B cell (primary cell): Measurements from ENCODE around the gene KCNJ16. TPM values are rescaled to one million over a fixed set of nuclear protein-coding genes. Genes with fewer than 3 reads are reported as not detected.

ENCODE experiments used
- ATAC-seq: fragments of 200-7000 bp; cut with Tn5 transposase; one replicate; pipeline ENCODE4 v1.10.0; 2021; ENCODE audit warnings: low read depth, mild to moderate bottlenecking, moderate number of reproducible peaks, moderate library complexity
- CTCF ChIA-PET: fragments of 350-600 bp; sonication (Branson Sonifier 250); formaldehyde crosslinking; loops from one replicate; lab custom pipeline; 2021; ENCODE audit warnings: antibody characterized with exemption, inconsistent platforms; lab: Charles Lee
- POLR2A ChIA-PET: fragments of 350-600 bp; sonication (Branson Sonifier 250); formaldehyde crosslinking; loops from one replicate; lab custom pipeline; 2021; ENCODE audit warnings: antibody characterized with exemption; lab: Charles Lee
- DNase-seq: peaks from one replicate; pipeline ENCODE4 v3.0.0; 2013
- H2AFZ ChIP-seq: 2 replicates; pipeline ENCODE4 v1.6.1; 2012; ENCODE audit warnings: mild to moderate bottlenecking, low read depth, low read length; ENCODE audit not compliant: insufficient read depth, poor library complexity, severe bottlenecking
- H3K27ac ChIP-seq, 2 donors: 1 replicate in 1 of 2; 2 replicates in 1 of 2; pipeline ENCODE4 v1.5.1; 2012 to 2013; ENCODE audit warnings: low read length in 2 of 2, mild to moderate bottlenecking in 2 of 2, moderate library complexity in 1 of 2
- H3K27me3 ChIP-seq, 4 experiments: fragments of 200-600 bp in 1 of 4; sonication (generic) in 1 of 4; replicated peaks in 1 of 4; 1 replicate in 2 of 4; 2 replicates in 2 of 4; pipeline versions ENCODE4 v1.6.1 to v1.7.0; 2013 to 2016; ENCODE audit warnings: low read length in 3 of 4, mild to moderate bottlenecking in 2 of 4, mixed read lengths in 1 of 4, moderate library complexity in 1 of 4; ENCODE audit not compliant: insufficient read depth in 4 of 4, control insufficient read depth in 3 of 4; ENCODE audit errors: control extremely low read depth in 1 of 4
- H3K36me3 ChIP-seq, 2 experiments: replicated peaks in 1 of 2; 1 replicate in 1 of 2; 2 replicates in 1 of 2; pipeline versions ENCODE4 v1.6.1 to v1.7.1; 2013; ENCODE audit warnings: low read length in 1 of 2; ENCODE audit not compliant: insufficient read depth in 2 of 2, control insufficient read depth in 1 of 2; ENCODE audit errors: control extremely low read depth in 1 of 2, extremely low read depth in 1 of 2
- H3K4me1 ChIP-seq, 2 donors: fragments of 200-600 bp in 1 of 2; sonication (generic) in 1 of 2; 1 replicate in 1 of 2; 2 replicates in 1 of 2; pipeline versions ENCODE4 v1.5.1 to v1.6.1; 2013 to 2017; ENCODE audit warnings: low read length in 2 of 2; ENCODE audit not compliant: control insufficient read depth in 2 of 2, insufficient read depth in 2 of 2
- H3K4me2 ChIP-seq: replicated peaks from 2 replicates; pipeline ENCODE3; 2012; ENCODE audit warnings: mild to moderate bottlenecking, low read depth, low read length; ENCODE audit not compliant: poor library complexity, severe bottlenecking
- H3K4me3 ChIP-seq, 5 experiments: fragments of 200-600 bp in 1 of 5; sonication (generic) in 1 of 5; 1 replicate in 3 of 5; 2 replicates in 2 of 5; pipeline versions ENCODE4 v1.5.1 to v1.7.0; 2011 to 2016; ENCODE audit warnings: low read length in 4 of 5, mild to moderate bottlenecking in 4 of 5, low read depth in 2 of 5, control low read depth in 1 of 5, moderate library complexity in 1 of 5; ENCODE audit not compliant: insufficient read depth in 1 of 5; ENCODE audit errors: control extremely low read depth in 1 of 5, extremely low read depth in 1 of 5
- H3K79me2 ChIP-seq: fragments of 200-600 bp; sonication (generic); one replicate; pipeline ENCODE4 v1.6.0; 2016; ENCODE audit warnings: low read length; ENCODE audit not compliant: control insufficient read depth, insufficient read depth
- H3K9ac ChIP-seq: fragments of 200-600 bp; sonication (generic); 2 replicates; pipeline ENCODE4 v1.6.1; 2017; ENCODE audit warnings: mild to moderate bottlenecking, low read length, moderate library complexity
- H3K9me3 ChIP-seq, 3 donors: one replicate each; pipeline versions ENCODE4 v1.6.1 to v1.7.1; 2013; ENCODE audit warnings: low read length in 2 of 3; ENCODE audit not compliant: control insufficient read depth in 2 of 3, insufficient read depth in 1 of 3; ENCODE audit errors: control extremely low read depth in 1 of 3
- H4K20me1 ChIP-seq: 2 replicates; pipeline ENCODE4 v1.6.0; 2012; ENCODE audit warnings: mild to moderate bottlenecking, low read length; ENCODE audit not compliant: insufficient read depth, control insufficient read depth, poor library complexity, severe bottlenecking
- H3K27ac Mint-ChIP-seq: one replicate; pipeline ENCODE4 v1.8.0; 2021; ENCODE audit warnings: mixed read lengths
- H3K27me3 Mint-ChIP-seq: one replicate; pipeline ENCODE4 v1.8.0; 2021; ENCODE audit warnings: mixed read lengths
- H3K4me1 Mint-ChIP-seq: one replicate; pipeline ENCODE4 v1.8.0; 2021; ENCODE audit warnings: mixed read lengths
- H3K4me3 Mint-ChIP-seq: one replicate; pipeline ENCODE4 v1.8.0; 2021; ENCODE audit warnings: mixed read lengths
- H3K9me3 Mint-ChIP-seq: one replicate; pipeline ENCODE4 v1.8.0; 2022; ENCODE audit warnings: mixed read lengths; ENCODE audit not compliant: insufficient read depth
- EZH2 ChIP-seq: IDR thresholded peaks from 2 replicates; pipeline ENCODE4 v1.6.1; 2012; ENCODE audit warnings: borderline replicate concordance, low read depth, mild to moderate bottlenecking, moderate library complexity, low read length; ENCODE audit not compliant: insufficient read depth, poor library complexity, severe bottlenecking
- intact Hi-C: fragments of 100-400 bp; cut with micrococcal nuclease; formaldehyde crosslinking; loops from one replicate; pipeline ENCODE4 v1.10.0; 2022
- polyA plus RNA-seq: library from polyadenylated mRNA; depleted of rRNA; stranded (reverse); fragments of >200 nt; gene quantifications from 2 replicates; pipeline ENCODE4 v1.2.3, GENCODE V29; 2012
- total RNA-seq, 2 donors: library from RNA; stranded (reverse); fragments of 120-200 nt in 1 of 2; gene quantifications; 1 replicate in 1 of 2; 2 replicates in 1 of 2; pipeline versions ENCODE4 v1.2.3 to v1.2.4, GENCODE V29; 2013 to 2022
- TF ChIP-seq, protein P1 (sequence below): fragments of 200-600 bp; IDR thresholded peaks from one replicate; pipeline ENCODE4 v1.8.0; 2022; ENCODE audit warnings: antibody characterized with exemption, mild to moderate bottlenecking

KCNJ16 gene
- total and polyA plus RNA-seq, 2 donors (not counting 1 experiment from before 2014, with no cell fraction given), result not detected

DNA sequence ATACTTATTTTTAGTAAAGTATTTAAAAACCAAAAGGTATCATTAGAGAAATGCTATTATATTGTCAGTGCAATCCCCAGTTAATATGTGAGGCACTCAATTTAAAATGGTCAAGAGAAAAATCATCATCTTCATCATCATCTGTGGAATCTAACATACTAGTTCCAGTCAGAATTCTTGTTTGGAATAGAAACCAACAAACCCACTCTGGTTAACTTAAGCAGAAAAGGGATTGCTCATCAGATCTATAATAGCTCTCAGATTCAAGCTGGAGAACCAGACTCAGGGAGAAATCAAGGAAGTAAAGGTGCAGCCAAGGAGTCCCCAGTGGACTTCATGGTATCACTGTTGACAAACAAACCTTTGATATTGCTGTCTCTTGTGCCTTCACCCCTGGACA lies 43.7 kb upstream of the KCNJ16 start:
- no peak for TF ChIP-seq EZH2
- TF ChIP-seq, protein P1, sequence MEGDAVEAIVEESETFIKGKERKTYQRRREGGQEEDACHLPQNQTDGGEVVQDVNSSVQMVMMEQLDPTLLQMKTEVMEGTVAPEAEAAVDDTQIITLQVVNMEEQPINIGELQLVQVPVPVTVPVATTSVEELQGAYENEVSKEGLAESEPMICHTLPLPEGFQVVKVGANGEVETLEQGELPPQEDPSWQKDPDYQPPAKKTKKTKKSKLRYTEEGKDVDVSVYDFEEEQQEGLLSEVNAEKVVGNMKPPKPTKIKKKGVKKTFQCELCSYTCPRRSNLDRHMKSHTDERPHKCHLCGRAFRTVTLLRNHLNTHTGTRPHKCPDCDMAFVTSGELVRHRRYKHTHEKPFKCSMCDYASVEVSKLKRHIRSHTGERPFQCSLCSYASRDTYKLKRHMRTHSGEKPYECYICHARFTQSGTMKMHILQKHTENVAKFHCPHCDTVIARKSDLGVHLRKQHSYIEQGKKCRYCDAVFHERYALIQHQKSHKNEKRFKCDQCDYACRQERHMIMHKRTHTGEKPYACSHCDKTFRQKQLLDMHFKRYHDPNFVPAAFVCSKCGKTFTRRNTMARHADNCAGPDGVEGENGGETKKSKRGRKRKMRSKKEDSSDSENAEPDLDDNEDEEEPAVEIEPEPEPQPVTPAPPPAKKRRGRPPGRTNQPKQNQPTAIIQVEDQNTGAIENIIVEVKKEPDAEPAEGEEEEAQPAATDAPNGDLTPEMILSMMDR, result no peak
- Histone ChIP-seq H3K4me3 (no peak overlapping the region), H3K4me1 (no peaks in the 10 kb centered on the region), H3K79me2 (no peaks in the 10 kb centered on the region), H4K20me1 (no peaks in the 10 kb centered on the region), H2AFZ (no peak overlapping the region), H3K9ac (no peak overlapping the region), H3K36me3 (no peaks in the 10 kb centered on the region), H3K4me2 (no peak overlapping the region), H3K27ac (no peak overlapping the region), H3K27me3 (no peaks in the 10 kb centered on the region), H3K9me3 (peaks cover 0 to 5% (median 0%) of the 10 kb centered on the region in 3 donors)
- no peak for DNase-seq
- no peak for ATAC-seq
- Mint-ChIP-seq H3K27ac (no peak overlapping the region), H3K9me3 (peaks cover 4% of the 10 kb centered on the region), H3K4me3 (no peak overlapping the region), H3K4me1 (no peaks in the 10 kb centered on the region), H3K27me3 (peaks cover 6% of the 10 kb centered on the region)
- CTCF ChIA-PET, result no interaction called here
- POLR2A ChIA-PET, result no interaction called here
- intact Hi-C loops, result no loop called here

DNA sequence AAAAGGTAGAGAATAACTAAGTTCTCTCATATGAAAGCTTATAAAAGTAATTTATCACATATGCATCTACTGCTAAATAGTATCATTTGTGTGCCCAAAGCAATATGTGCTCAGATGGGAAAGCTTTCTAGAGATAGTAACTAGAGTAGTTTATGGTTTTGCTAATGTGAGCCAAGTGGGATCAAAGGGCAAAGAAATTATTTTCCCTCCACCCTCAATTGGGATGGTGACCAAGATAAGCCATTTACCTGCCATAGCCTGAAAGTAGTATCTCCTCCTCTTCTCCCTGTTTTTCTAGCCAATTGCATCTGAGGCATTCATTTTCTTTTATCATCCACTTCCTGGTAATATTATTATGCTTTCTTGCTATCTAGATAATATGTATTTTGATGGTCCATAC lies 41.9 kb upstream of the KCNJ16 start:
- no peaks in the 10 kb centered on the region for H3K4me1 Mint-ChIP-seq

More for the DNA sequence above, 41.9 kb upstream of the KCNJ16 start:
- Histone ChIP-seq H3K9ac (no peak overlapping the region), H2AFZ (no peak overlapping the region), H4K20me1 (no peaks in the 10 kb centered on the region), H3K79me2 (no peaks in the 10 kb centered on the region), H3K36me3 (no peaks in the 10 kb centered on the region), H3K4me1 (no peaks in the 10 kb centered on the region), H3K4me2 (no peak overlapping the region), H3K9me3 (peaks cover 0 to 5% (median 0%) of the 10 kb centered on the region in 3 donors), H3K27ac (no peak overlapping the region), H3K27me3 (no peaks in the 10 kb centered on the region), H3K4me3 (no peak overlapping the region)
- no peak for TF ChIP-seq EZH2
- TF ChIP-seq, protein P1, result no peak
- no peak for DNase-seq
- no peaks in the 10 kb centered on the region for H3K27me3 Mint-ChIP-seq
- H3K4me3 Mint-ChIP-seq, result no peak overlapping the region
- ChIA-PET POLR2A (no interaction called here), CTCF (no interaction called here)
- intact Hi-C loops, result no loop called here
- peaks cover 4% of the 10 kb centered on the region for H3K9me3 Mint-ChIP-seq
- no peak overlapping the region for H3K27ac Mint-ChIP-seq
- no peak for ATAC-seq
